Panc1 (cell line): ENCODE data around the gene RASGEF1C. TPM values are rescaled to one million over a fixed set of nuclear protein-coding genes. Genes with fewer than 3 reads are reported as not detected.

Source experiments
- ATAC-seq: fragments of 200-7000 bp; cut with Tn5 transposase; 2 replicates; pipeline ENCODE4 v1.9.1; 2020; ENCODE audit warnings: mild to moderate bottlenecking, moderate library complexity
- BruUV-seq: library from RNA; stranded (reverse); fragments of 400-500 nt; replicated peaks from 2 replicates; lab custom pipeline; 2021; lab: Mats Ljungman, UMichigan
- CTCF ChIA-PET: fragments of 300-600 bp; sonication (Branson Sonifier 250); formaldehyde crosslinking; loops from one replicate; lab custom pipeline; 2022; ENCODE audit warnings: antibody characterized with exemption; lab: Charles Lee
- POLR2A ChIA-PET: fragments of 300-600 bp; sonication (Branson Sonifier 250); formaldehyde crosslinking; loops from one replicate; lab custom pipeline; 2022; ENCODE audit warnings: antibody characterized with exemption; lab: Charles Lee
- DNase-seq: peaks from one replicate; pipeline ENCODE4 v3.0.0-alpha.2; 2010; ENCODE audit warnings: low read depth, low spot score
- H3K27ac ChIP-seq: 2 replicates; pipeline ENCODE4 v1.5.1; 2011; ENCODE audit warnings: mild to moderate bottlenecking, low read length, inconsistent platforms
- H3K27me3 ChIP-seq: fragments of 200-500 bp; sonication (Bioruptor generic); 2 replicates; pipeline ENCODE4 v1.6.0; 2014; ENCODE audit warnings: low read length, inconsistent platforms; ENCODE audit not compliant: control insufficient read depth, insufficient read depth
- H3K36me3 ChIP-seq: fragments of 200-500 bp; sonication (Bioruptor generic); 2 replicates; pipeline ENCODE4 v1.5.1; 2014; ENCODE audit warnings: inconsistent platforms, mild to moderate bottlenecking, low read length, moderate library complexity; ENCODE audit not compliant: control insufficient read depth, insufficient read depth
- H3K4me1 ChIP-seq: 2 replicates; pipeline ENCODE4 v1.5.1; 2011; ENCODE audit warnings: inconsistent platforms, mild to moderate bottlenecking, low read length, moderate library complexity; ENCODE audit not compliant: control insufficient read depth, insufficient read depth
- H3K4me3 ChIP-seq, 2 experiments: 2 replicates each; pipeline ENCODE4 v1.5.1; 2011 to 2012; ENCODE audit warnings: low read depth in 2 of 2, low read length in 2 of 2, mild to moderate bottlenecking in 2 of 2, inconsistent platforms in 1 of 2, moderate library complexity in 1 of 2
- H3K9me3 ChIP-seq: fragments of 200-500 bp; sonication (Bioruptor generic); 2 replicates; pipeline ENCODE4 v1.5.1; 2014; ENCODE audit warnings: low read depth, mild to moderate bottlenecking, inconsistent platforms, low read length, moderate library complexity; ENCODE audit not compliant: control insufficient read depth, insufficient read depth
- POLR2AphosphoS5 ChIP-seq: IDR thresholded peaks from 2 replicates; pipeline ENCODE4 v1.6.1; 2012; ENCODE audit warnings: mild to moderate bottlenecking, low read depth, low read length, moderate library complexity
- SIN3A ChIP-seq: IDR thresholded peaks from 2 replicates; pipeline ENCODE4 v1.6.1; 2012; ENCODE audit warnings: low read depth, mild to moderate bottlenecking, low read length, moderate library complexity, borderline replicate concordance; ENCODE audit not compliant: insufficient read depth
- TCF7L2 ChIP-seq: IDR thresholded peaks from 2 replicates; pipeline ENCODE4 v1.6.1; 2011; ENCODE audit warnings: mild to moderate bottlenecking, low read depth, low read length, inconsistent platforms
- in situ Hi-C: cut with HindIII; loops from 2 replicates; pipeline ENCODE4 v1.10.0; 2016; ENCODE audit warnings: low sequenced_read_pairs, low pct_unique_long_range_greater_than_20kb
- intact Hi-C: fragments of 100-400 bp; cut with micrococcal nuclease; formaldehyde crosslinking; loops from one replicate; pipeline ENCODE4 v1.10.0; 2022; ENCODE audit not compliant: unreplicated experiment
- total RNA-seq: library from RNA; stranded (reverse); gene quantifications from one replicate; pipeline ENCODE4 v1.2.1, GENCODE V29; 2021; ENCODE audit not compliant: unreplicated experiment
- TF ChIP-seq, protein P1 (sequence below), 2 experiments: IDR thresholded peaks; 2 replicates each; pipeline ENCODE4 v1.6.1; 2011 to 2012; ENCODE audit warnings: low read depth in 2 of 2, control low read depth in 1 of 2, low read length in 1 of 2, mild to moderate bottlenecking in 1 of 2, moderate library complexity in 1 of 2; ENCODE audit not compliant: insufficient read depth in 1 of 2
- TF ChIP-seq, protein P2 (sequence below): fragments of 450-650 bp; IDR thresholded peaks from 2 replicates; pipeline ENCODE4 v1.5.1; 2017; ENCODE audit warnings: mild to moderate bottlenecking

Gene RASGEF1C
- total RNA-seq, 1 experiment from 2014 or later: 0.49 TPM

DNA sequence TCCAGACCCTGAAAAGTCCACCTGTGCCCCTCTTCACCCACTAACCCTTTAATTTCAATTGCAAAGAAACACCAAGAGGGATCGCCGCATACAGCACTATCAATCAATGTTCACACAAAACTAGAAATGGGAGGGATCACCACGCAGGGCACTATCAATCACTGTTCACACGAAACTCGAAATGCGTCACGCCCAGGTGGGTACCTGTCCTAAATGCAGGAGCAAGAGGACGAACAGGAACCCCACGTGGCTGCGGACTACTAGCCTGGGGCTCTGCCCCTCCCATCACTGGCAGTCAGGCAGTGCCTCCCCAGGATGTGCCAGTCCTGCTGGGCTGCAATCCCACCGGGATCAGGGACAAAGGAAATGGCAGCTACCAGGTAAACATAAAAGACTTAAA lies 28.2 kb downstream of the RASGEF1C start:
- ATAC-seq: no peak
- Histone ChIP-seq H3K4me3 (no peak overlapping the region), H3K4me1 (peaks cover 13% of the 10 kb centered on the region), H3K36me3 (no peaks in the 10 kb centered on the region), H3K27me3 (no peaks in the 10 kb centered on the region), H3K9me3 (no peaks in the 10 kb centered on the region), H3K27ac (no peak overlapping the region)
- intact Hi-C loops (no loop called here), in situ Hi-C loops (no loop called here)
- no peak for DNase-seq
- BruUV-seq: no TSS peak
- ChIA-PET POLR2A (no interaction called here), CTCF (no interaction called here)
- no peak for TF ChIP-seq POLR2AphosphoS5
- TF ChIP-seq, protein P1, sequence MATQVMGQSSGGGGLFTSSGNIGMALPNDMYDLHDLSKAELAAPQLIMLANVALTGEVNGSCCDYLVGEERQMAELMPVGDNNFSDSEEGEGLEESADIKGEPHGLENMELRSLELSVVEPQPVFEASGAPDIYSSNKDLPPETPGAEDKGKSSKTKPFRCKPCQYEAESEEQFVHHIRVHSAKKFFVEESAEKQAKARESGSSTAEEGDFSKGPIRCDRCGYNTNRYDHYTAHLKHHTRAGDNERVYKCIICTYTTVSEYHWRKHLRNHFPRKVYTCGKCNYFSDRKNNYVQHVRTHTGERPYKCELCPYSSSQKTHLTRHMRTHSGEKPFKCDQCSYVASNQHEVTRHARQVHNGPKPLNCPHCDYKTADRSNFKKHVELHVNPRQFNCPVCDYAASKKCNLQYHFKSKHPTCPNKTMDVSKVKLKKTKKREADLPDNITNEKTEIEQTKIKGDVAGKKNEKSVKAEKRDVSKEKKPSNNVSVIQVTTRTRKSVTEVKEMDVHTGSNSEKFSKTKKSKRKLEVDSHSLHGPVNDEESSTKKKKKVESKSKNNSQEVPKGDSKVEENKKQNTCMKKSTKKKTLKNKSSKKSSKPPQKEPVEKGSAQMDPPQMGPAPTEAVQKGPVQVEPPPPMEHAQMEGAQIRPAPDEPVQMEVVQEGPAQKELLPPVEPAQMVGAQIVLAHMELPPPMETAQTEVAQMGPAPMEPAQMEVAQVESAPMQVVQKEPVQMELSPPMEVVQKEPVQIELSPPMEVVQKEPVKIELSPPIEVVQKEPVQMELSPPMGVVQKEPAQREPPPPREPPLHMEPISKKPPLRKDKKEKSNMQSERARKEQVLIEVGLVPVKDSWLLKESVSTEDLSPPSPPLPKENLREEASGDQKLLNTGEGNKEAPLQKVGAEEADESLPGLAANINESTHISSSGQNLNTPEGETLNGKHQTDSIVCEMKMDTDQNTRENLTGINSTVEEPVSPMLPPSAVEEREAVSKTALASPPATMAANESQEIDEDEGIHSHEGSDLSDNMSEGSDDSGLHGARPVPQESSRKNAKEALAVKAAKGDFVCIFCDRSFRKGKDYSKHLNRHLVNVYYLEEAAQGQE (IDR thresholded peaks at IDR 0.05; ENCODE audit: insufficient read depth in 1 of 2, low read depth in 2 of 2, low read length in 1 of 2): no peak
- TF ChIP-seq, protein P2, sequence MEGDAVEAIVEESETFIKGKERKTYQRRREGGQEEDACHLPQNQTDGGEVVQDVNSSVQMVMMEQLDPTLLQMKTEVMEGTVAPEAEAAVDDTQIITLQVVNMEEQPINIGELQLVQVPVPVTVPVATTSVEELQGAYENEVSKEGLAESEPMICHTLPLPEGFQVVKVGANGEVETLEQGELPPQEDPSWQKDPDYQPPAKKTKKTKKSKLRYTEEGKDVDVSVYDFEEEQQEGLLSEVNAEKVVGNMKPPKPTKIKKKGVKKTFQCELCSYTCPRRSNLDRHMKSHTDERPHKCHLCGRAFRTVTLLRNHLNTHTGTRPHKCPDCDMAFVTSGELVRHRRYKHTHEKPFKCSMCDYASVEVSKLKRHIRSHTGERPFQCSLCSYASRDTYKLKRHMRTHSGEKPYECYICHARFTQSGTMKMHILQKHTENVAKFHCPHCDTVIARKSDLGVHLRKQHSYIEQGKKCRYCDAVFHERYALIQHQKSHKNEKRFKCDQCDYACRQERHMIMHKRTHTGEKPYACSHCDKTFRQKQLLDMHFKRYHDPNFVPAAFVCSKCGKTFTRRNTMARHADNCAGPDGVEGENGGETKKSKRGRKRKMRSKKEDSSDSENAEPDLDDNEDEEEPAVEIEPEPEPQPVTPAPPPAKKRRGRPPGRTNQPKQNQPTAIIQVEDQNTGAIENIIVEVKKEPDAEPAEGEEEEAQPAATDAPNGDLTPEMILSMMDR: no peak
- no peak for TF ChIP-seq TCF7L2
- TF ChIP-seq SIN3A: no peak

DNA sequence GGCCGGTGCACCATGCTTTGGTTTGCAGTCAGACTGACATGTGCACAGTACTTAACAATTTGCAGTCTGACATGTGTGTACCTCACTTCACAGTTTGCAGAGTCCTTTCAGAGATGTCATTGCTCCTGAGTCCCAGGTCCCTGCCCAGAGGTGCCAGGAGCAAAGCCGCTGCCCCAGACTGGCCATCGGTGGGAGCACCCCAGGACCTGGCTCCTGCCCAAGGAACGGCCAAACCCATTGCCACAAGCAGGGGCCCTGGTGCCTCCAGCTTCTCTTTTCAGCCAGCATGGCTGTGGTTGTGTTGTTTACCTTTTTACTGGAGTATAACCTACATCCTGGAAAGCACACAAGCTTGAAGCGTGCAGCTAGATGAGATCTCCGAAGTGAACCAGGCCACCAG lies 28.6 kb downstream of the RASGEF1C start:
- POLR2A ChIA-PET: interaction anchor here (0.6 kb wide), 1 partner anchor 20 kb away, joined by 3 read pairs; no protein-coding TSS in a partner anchor
- peak; percentile 11; the same call in 1 of the 2 replicates for ATAC-seq
- no peak overlapping the region for H3K4me3 ChIP-seq
- TF ChIP-seq SIN3A: no peak
- TF ChIP-seq POLR2AphosphoS5: no peak
- TF ChIP-seq, protein P2: no peak
- no peak for TF ChIP-seq TCF7L2
- TF ChIP-seq, protein P1 (IDR thresholded peaks at IDR 0.05; ENCODE audit: insufficient read depth in 1 of 2, low read depth in 2 of 2, low read length in 1 of 2): no peak
- intact Hi-C loops (no loop called here), in situ Hi-C loops (no loop called here)
- no peak for DNase-seq
- peaks cover 13% of the 10 kb centered on the region for H3K4me1 ChIP-seq
- BruUV-seq: no TSS peak
- no peaks in the 10 kb centered on the region for H3K27me3 ChIP-seq
- CTCF ChIA-PET: no interaction called here
- no peaks in the 10 kb centered on the region for H3K36me3 ChIP-seq
- H3K9me3 ChIP-seq: no peaks in the 10 kb centered on the region
- no peak overlapping the region for H3K27ac ChIP-seq
